ENCODE data around the gene WIPF1.

The WIPF1 gene, protein sequence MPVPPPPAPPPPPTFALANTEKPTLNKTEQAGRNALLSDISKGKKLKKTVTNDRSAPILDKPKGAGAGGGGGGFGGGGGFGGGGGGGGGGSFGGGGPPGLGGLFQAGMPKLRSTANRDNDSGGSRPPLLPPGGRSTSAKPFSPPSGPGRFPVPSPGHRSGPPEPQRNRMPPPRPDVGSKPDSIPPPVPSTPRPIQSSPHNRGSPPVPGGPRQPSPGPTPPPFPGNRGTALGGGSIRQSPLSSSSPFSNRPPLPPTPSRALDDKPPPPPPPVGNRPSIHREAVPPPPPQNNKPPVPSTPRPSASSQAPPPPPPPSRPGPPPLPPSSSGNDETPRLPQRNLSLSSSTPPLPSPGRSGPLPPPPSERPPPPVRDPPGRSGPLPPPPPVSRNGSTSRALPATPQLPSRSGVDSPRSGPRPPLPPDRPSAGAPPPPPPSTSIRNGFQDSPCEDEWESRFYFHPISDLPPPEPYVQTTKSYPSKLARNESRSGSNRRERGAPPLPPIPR

DNA sequence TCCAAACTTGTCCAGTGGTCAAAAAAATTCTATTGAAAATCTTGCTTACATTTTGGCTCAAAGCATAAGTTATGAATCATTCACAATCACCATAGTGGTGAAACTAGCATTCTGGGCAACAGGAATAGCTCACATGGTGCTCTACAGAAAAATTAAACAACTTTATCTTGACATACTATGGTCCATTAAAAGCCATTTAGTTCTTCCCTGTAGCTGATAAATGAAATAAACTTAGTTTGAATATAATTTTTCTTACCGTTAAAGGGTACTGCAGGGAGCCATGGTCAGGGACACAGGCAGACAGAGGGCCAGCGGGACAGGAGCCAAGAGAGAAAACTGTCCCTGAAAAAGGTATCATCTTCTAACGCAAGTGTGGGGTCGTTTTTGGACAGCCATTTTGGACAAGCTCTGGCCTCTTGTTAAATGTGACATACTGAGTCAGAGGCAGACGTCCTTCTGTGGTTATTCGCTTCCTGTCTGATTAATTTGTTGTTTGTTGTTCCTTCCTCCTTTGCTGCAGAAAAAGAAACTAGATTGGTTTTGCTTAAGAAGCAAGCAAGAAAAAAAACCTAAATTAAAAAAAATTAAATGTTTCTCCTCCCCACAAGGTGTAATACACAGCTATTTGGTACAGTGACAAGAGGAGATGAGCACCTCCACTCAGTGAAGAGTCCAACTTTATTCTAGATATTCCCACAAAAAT, at the start of gene WIPF1:
TSS of gene WIPF1 (minus strand) at position 460 of the 703 bp plus-strand sequence. CDS start 12,231 bp downstream, outside the sequence.
- no peak for DNase-seq (ENCODE audit: low read depth, low spot score)

DNA sequence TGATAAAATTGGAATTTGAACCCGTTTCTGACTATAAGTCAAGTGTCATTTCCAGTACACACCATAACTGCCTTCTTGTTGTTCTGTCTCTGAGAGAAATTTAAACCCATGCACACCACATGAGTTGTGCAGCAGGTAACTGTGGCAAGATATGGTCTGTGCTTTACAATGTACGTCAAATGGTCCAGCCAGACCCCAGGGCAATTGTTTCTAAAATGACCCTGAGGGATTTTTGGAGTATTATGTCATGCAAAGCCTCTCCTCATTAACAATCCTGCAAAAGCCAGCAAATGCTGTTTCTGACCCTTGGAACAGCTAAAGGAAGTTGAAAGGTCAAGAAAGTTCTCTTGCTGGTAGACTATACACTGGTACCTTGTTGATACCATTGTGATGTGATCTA, 47.7 kb upstream of the WIPF1 start:
- DNase-seq (ENCODE audit: low read depth, low spot score): no peak

DNA sequence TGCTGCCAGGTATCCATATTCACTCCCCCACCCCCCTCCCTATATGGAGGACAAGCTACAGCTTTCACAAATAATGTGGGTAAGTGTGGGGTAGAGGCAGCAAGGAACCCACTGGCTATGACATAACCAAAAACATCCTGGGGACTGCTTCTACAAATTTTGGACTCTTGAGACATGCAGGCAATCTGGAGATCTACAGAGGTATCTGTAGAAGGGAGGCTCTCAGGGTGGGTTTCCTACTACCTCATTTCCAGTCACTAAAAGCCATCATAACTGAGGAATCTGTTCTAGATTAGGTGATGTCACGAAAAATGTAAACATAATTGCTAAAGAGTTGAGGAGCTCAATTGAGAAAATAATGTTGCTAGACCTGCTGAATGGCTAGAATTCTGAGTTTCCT, 46.8 kb upstream of the WIPF1 start:
- DNase-seq (ENCODE audit: low read depth, low spot score): no peak

DNA sequence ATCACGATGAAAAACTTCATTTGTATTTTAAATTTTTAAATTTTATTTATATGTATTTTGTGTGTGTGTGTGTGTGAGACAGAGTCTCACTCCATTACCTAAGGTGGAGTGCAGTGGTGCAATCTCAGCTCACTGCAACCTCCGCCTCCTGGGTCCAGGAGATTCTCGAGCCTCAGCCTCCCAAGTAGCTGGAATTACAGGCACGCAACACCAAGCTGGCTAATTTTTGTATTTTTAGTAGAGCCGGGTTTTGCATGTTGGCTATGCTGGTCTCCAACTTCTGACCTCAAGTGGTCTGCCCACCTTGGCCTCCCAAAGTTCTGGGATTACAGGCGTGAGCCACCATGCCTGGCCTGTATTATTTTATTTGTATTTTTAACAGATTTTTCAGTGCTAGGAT, 45.8 kb upstream of the WIPF1 start:
- DNase-seq (ENCODE audit: low read depth, low spot score): no peak

DNA sequence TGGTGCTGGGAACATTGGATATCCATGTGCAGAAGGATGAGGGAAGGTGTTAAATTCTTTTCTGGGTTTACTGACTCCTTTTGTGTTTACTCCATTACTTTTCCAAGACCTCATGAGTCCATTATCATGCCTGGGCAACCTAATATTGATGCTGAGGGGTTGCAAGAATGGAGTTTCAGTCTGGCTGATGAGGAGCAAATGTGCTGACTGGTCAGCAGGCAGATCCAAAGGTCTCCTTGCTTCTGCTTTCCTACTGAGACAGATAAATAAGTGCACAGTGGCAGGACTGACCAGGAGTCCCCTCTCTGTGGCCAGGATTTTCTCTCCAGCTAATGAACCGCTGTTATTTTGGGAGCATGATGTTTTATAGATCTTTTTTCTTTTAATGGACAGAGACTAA, 43.6 kb upstream of the WIPF1 start:
- DNase-seq (ENCODE audit: low read depth, low spot score): no peak

GRCh38 chr2:174636987-174637386, 39.4 kb upstream of the WIPF1 start:
- no peak for DNase-seq (ENCODE audit: low read depth, low spot score)

GRCh38 chr2:174635776-174636404, 38.3 kb upstream of the WIPF1 start:
- no peak for DNase-seq (ENCODE audit: low read depth, low spot score)

DNA sequence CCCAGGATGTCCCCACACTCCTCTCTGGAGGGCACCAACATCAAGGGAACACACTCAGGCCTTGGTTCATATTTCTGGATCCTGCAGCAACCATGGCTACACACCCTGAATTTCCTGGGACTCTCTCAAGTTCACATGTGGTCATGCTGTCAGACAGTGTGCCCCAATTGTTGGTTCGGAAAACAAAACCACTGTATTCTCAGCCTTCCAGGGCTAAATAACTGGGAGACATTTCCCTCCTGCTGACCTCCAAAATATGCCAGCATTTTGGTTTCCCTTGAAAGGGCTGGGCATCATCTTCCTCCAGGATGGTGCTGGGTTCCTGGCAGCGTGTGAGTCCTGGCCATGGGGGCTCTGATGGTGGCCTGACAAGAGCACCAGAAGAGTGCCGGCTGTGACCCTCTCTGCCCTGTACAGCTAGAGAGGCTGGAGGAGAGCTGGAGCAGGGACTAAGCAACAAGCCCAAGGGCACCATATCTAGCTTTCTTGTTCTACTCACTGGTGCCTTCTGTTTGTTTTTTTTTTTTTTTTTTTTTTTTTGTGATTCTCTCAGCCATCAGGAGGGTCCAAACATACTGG, 37.5 kb upstream of the WIPF1 start:
- DNase-seq (ENCODE audit: low read depth, low spot score): no peak

DNA sequence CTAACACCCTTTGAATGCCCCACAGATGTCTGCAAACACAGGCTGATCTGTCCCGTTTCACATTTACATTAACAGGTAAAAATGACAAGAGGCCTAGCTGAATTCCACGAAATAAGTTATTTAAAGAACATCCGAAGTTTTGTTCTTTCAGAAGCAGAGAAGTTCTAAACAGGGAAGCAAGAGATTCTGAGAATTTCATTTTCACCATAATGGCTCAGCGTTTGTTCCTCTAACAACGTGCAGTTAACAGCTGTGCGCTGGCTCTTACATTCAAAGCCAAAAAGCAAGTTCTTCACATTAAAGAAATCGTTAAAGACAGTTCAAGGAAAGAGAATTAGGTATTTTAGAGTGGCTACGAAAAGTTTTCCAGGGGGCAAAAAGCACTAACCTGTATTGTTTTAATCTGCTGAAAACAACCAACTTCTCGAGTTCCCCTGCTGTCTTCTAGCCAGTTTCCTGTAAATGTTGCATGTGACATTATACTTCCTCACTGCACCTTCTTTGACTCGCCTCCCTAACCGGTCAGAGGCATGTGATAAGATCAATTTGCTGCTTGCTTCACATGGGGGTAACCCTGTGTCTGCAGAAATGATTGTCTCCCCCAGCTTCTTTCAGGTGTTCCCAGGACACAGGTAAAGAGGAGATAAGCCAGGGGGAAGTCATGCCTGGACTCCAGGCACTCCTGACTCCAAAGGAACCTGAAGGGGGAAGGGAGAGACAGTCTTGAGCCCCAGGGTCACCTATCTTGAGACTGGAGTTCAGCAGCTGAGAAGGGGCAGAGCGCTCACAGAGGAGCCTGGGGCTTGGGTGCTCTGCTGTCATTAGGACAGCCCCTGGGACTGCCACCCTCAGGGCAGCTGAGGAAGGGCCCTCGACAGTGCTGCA, 36.8 kb upstream of the WIPF1 start:
- no peak for DNase-seq (ENCODE audit: low read depth, low spot score)

DNA sequence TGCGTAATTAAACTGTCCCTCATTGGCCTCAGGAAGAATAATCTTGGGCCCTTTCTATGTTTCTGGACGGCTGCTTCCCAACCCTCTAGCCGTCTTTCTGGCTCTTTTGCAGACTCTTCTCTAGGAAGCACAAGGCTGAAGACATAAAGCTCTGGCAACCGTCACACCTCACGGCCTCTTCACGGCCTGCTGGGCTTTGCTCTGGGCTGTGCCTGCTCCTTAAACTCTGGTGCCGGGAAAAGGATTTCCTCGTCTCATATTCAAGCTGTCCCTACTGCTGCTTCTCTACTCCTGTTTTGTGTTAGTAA, 36.0 kb upstream of the WIPF1 start:
- no peak for DNase-seq (ENCODE audit: low read depth, low spot score)

- no peak for DNase-seq (ENCODE audit: low read depth, low spot score)
Measured at GRCh38 chr2:174632841-174633622, 35.4 kb upstream of the WIPF1 start.

DNA sequence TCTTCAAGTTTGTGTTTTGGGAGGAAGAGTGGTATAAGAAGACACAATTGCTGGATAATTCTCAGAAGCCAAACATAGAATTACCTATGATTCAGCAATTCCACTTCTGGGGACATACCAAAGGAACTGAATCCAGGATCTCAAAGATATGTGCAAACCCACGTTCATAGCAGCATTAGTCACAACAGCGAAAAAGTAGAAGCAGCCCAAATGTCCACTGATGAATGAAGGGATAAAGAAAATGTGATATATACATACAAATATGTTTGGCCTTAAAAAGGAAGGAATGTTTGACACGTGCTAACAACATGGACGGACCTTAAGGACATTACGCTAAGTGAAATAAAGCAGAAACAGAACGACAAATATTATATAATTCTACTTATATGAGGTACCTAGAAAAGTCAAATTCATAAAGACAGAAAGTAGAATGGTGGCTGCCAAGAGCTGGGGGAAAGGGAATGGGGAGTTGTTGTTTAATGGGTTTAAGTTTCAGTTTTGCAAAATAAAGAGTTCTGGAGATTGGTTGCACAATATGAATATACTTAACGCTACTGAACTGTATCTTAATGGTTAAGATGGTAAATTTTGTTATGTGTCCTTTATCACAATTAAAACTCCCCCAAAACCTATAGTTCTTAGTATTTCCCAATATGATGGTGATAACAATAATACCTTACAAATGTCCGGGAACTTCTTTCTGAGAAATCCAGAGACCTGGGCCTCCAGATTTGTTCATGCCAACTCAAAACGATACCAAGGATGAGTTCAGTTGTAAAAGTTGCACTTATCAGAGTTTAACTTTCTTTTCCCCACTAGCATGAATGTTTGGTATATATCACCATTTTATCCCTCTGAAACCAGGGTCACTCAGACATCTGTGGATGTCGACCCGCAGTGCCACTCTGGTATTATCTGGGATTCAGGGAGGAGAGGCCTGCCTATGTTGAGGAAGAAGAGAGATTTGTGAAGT, 33.7 kb upstream of the WIPF1 start:
- no peak for DNase-seq (ENCODE audit: low read depth, low spot score)

DNA sequence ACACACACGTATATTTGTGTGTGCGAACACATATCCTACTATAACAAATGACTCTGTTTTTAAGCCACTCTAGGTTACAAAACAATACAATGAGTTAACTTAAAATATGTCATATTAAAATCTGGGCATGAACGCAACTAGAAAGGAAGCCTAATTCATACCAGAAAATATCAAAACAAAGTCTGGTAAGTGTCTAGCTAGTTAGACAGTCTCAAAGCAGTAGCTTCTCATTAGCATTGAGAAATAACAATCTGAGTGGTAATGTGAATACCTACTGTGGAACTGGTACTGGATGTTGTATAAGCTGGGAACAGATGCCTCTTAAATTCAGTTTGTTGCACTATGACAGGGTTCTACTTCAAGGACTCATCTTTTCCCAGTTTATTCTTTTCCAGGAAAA, 32.5 kb upstream of the WIPF1 start:
- no peak for DNase-seq (ENCODE audit: low read depth, low spot score)

GRCh38 chr2:174629506-174629905, 31.9 kb upstream of the WIPF1 start:
- DNase-seq (ENCODE audit: low read depth, low spot score): no peak

DNA sequence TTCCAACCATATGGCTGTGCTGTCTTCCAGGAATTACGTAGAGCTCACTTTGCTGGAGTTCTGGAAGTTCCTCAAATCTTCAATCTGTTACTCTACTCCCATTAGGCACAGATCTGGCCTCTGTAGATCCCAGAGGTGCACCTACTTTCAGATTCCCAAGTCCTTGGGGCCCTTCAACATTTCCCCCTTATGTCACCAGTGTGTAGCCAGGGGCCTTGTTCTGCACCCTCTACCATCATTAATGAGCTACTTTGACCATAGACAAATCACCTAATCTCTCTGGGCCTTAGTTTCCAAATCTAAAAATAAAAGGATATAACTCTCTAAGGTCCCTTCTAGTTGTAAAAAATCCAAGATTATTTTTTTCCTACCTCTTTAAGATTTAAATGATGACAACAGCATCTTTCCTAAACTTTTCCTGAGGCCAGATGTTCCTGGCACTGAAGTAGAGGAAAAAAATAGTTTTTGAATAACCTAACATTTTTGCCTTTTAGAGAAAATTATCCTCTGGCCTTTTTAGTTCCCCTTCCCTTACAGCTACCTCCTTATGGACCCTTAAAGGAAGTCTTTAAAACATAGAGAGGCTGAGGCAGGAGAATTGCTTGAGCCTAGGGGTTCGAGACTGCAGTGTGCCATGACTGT, 31.0 kb upstream of the WIPF1 start:
- no peak for DNase-seq (ENCODE audit: low read depth, low spot score)

DNA sequence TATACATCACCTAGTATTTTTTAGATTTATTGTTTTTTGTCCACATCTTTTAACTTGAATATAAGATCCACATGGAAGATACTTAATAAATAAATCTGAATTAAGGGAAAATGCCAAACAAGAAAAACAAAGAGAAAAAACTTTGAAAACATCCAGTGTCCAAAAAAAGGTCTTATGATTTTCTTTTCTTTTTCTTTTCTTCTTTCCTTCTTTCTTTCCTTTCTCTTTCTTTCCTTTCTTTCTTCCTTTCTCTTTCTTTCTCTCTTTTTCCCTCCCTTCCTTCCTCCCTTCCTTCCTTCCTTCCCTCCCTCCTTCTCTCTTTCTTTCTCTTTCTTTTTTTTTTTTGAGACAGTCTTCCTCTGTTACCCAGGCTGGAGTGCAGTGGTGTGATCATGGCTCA, 29.6 kb upstream of the WIPF1 start:
- DNase-seq (ENCODE audit: low read depth, low spot score): no peak

- DNase-seq (ENCODE audit: low read depth, low spot score): no peak
Measured at GRCh38 chr2:174624895-174625430, 27.4 kb upstream of the WIPF1 start.

DNA sequence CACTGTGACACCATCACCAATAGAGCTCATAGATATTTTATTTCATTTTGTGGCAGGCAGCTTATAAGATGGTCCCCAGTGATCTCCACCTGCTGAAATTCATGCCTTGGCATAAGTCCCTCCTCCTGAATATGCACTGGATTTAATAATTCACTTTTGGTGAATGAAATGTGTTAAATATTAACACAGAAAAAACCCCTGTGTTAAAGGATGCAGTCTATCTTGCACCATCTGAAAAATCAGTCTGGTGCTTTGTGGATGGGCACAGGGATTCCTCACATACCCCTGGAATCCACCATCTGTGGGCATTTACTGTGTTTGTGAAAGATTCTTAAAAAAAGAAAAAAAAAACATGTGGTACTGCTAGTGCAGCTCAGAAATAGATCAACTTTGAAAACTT, 26.1 kb upstream of the WIPF1 start:
- no peak for DNase-seq (ENCODE audit: low read depth, low spot score)

All from smooth muscle cell of the brain vasculature (primary cell).